IMR-90 (cell line): ENCODE results near the gene LRPAP1. TPM values are rescaled to one million over a fixed set of nuclear protein-coding genes. Genes with fewer than 3 reads are reported as not detected.
"Not testable (repeated sequence)": the region's sequence is repeated elsewhere in the genome, so short reads cannot be mapped to it uniquely, and the experiment has no call there.

Source experiments
- ATAC-seq: fragments of 200-7000 bp; cut with Tn5 transposase; 2 replicates; pipeline ENCODE4 v1.9.1; 2020; ENCODE audit warnings: low read depth, mild to moderate bottlenecking, moderate library complexity
- BruUV-seq: library from RNA; stranded (reverse); fragments of 400-500 nt; replicated peaks from 2 replicates; lab custom pipeline; 2021; lab: Mats Ljungman, UMichigan
- CTCF ChIA-PET: fragments of 300-600 bp; formaldehyde crosslinking; extraction: SDS; loops from one replicate; lab custom pipeline; 2021; ENCODE audit warnings: antibody characterized with exemption; lab: Yijun Ruan, JAX
- POLR2A ChIA-PET: fragments of 300-600 bp; sonication (Branson Sonifier 250); formaldehyde crosslinking; loops from one replicate; lab custom pipeline; 2022; ENCODE audit warnings: antibody characterized with exemption; ENCODE audit not compliant: unreplicated experiment; lab: Charles Lee
- DNase-seq: peaks from one replicate; pipeline ENCODE4 v3.0.0; 2013
- H2AFZ ChIP-seq: replicated peaks from 2 replicates; pipeline ENCODE3; 2013; ENCODE audit warnings: low read length, mild to moderate bottlenecking; ENCODE audit not compliant: poor library complexity
- H2AK5ac ChIP-seq: 2 replicates; pipeline ENCODE4 v1.6.1; 2013; ENCODE audit warnings: low read depth, low read length, inconsistent platforms
- H2AK9ac ChIP-seq: replicated peaks from 2 replicates; pipeline ENCODE3; 2013; ENCODE audit warnings: mild to moderate bottlenecking, low read depth, low read length, moderate library complexity; ENCODE audit not compliant: poor library complexity
- H2BK120ac ChIP-seq: 2 replicates; pipeline ENCODE4 v1.6.1; 2013; ENCODE audit warnings: low read depth, low read length, inconsistent platforms
- H2BK15ac ChIP-seq: 3 replicates; pipeline ENCODE4 v1.6.1; 2013; ENCODE audit warnings: low read depth, low read length, inconsistent platforms
- H2BK20ac ChIP-seq: 2 replicates; pipeline ENCODE4 v1.6.1; 2013; ENCODE audit warnings: low read depth, mild to moderate bottlenecking, inconsistent platforms, low read length, moderate library complexity
- H2BK5ac ChIP-seq: 2 replicates; pipeline ENCODE4 v1.6.1; 2013; ENCODE audit warnings: mild to moderate bottlenecking, low read depth, low read length, inconsistent platforms; ENCODE audit not compliant: poor library complexity, severe bottlenecking
- H3K14ac ChIP-seq: replicated peaks from 2 replicates; pipeline ENCODE4 v1.6.1; 2013; ENCODE audit warnings: low read depth, low read length, inconsistent platforms
- H3K18ac ChIP-seq: 2 replicates; pipeline ENCODE4 v1.6.1; 2013; ENCODE audit warnings: low read depth, low read length, control low read depth
- H3K23ac ChIP-seq: 2 replicates; pipeline ENCODE4 v1.6.1; 2013; ENCODE audit warnings: low read depth, low read length, inconsistent platforms
- H3K27ac ChIP-seq: 2 replicates; pipeline ENCODE4 v1.5.1; 2013; ENCODE audit warnings: mild to moderate bottlenecking, control low read depth, low read length; ENCODE audit not compliant: insufficient read depth
- H3K27me3 ChIP-seq: 2 replicates; pipeline ENCODE4 v1.6.1; 2013; ENCODE audit warnings: low read length; ENCODE audit not compliant: control insufficient read depth, insufficient read depth
- H3K36me3 ChIP-seq: 2 replicates; pipeline ENCODE4 v1.6.1; 2013; ENCODE audit warnings: low read length, mixed read lengths; ENCODE audit not compliant: control insufficient read depth, insufficient read depth
- H3K4ac ChIP-seq: 2 replicates; pipeline ENCODE4 v1.6.1; 2013; ENCODE audit warnings: low read depth, low read length, inconsistent platforms
- H3K4me1 ChIP-seq: 2 replicates; pipeline ENCODE4 v1.6.1; 2013; ENCODE audit warnings: low read length, mixed read lengths; ENCODE audit not compliant: control insufficient read depth, insufficient read depth
- H3K4me2 ChIP-seq: 2 replicates; pipeline ENCODE4 v1.6.1; 2013; ENCODE audit warnings: low read depth, mild to moderate bottlenecking, control low read depth, low read length, moderate library complexity
- H3K4me3 ChIP-seq: 2 replicates; pipeline ENCODE4 v1.5.1; 2013; ENCODE audit warnings: low read depth, mild to moderate bottlenecking, control low read depth, low read length, moderate library complexity; ENCODE audit not compliant: insufficient read depth
- H3K56ac ChIP-seq: 2 replicates; pipeline ENCODE4 v1.6.1; 2013; ENCODE audit warnings: low read length, inconsistent platforms; ENCODE audit not compliant: insufficient read depth; ENCODE audit errors: extremely low read depth
- H3K79me1 ChIP-seq, 2 experiments: 2 replicates each; pipeline ENCODE4 v1.6.1; 2013; ENCODE audit warnings: low read length in 2 of 2, inconsistent platforms in 1 of 2, low read depth in 1 of 2
- H3K9ac ChIP-seq: 2 replicates; pipeline ENCODE4 v1.6.1; 2013; ENCODE audit warnings: low read depth, low read length, control low read depth
- H3K9me1 ChIP-seq: 2 replicates; pipeline ENCODE4 v1.6.1; 2013; ENCODE audit warnings: low read length, inconsistent platforms; ENCODE audit not compliant: insufficient read depth
- H3K9me3 ChIP-seq: 2 replicates; pipeline ENCODE4 v1.6.1; 2013; ENCODE audit warnings: low read length; ENCODE audit not compliant: control insufficient read depth, insufficient read depth
- H4K20me1 ChIP-seq: 2 replicates; pipeline ENCODE4 v1.6.1; 2013; ENCODE audit warnings: low read length, inconsistent platforms; ENCODE audit not compliant: insufficient read depth
- H4K5ac ChIP-seq: 2 replicates; pipeline ENCODE4 v1.6.1; 2013; ENCODE audit warnings: mild to moderate bottlenecking, low read depth, low read length, control low read depth
- H4K8ac ChIP-seq, 2 experiments: 2 replicates each; pipeline ENCODE4 v1.6.1; 2013; ENCODE audit warnings: low read depth in 2 of 2, low read length in 2 of 2, control low read depth in 1 of 2, inconsistent platforms in 1 of 2
- H4K91ac ChIP-seq: 2 replicates; pipeline ENCODE4 v1.6.1; 2013; ENCODE audit warnings: low read depth, low read length, inconsistent platforms; ENCODE audit not compliant: insufficient read depth
- WGBS, 2 experiments: methylation state at CpG; one replicate each; pipeline versions ENCODE4 v1.1.5 to v1.1.7; 2013; ENCODE audit warnings: missing lambda C conversion rate in 2 of 2; ENCODE audit not compliant: insufficient read length in 1 of 2; ENCODE audit errors: extremely low coverage in 2 of 2; 5-methylcytosine and 5-hydroxymethylcytosine counted together
- dilution Hi-C: fragments of 300-500 bp; cut with HindIII; formaldehyde crosslinking; loops from one replicate; pipeline ENCODE4 v1.14.3; 2018; ENCODE audit warnings: low sequenced_read_pairs; ENCODE audit not compliant: unreplicated experiment
- in situ Hi-C: fragments of 300-500 bp; cut with MboI; formaldehyde crosslinking; loops from 3 replicates; pipeline ENCODE4 v1.14.3; 2019; ENCODE audit warnings: low sequenced_read_pairs, inconsistent platforms, mixed read lengths
- intact Hi-C: fragments of 100-400 bp; cut with micrococcal nuclease; formaldehyde crosslinking; loops from 2 replicates; pipeline ENCODE4 v1.10.0; 2022
- polyA plus RNA-seq, 3 experiments: library from polyadenylated mRNA; depleted of rRNA; stranded (reverse); fragments of >200 nt; gene quantifications; 2 replicates each; pipeline ENCODE4 v1.2.3, GENCODE V29; 2012; ENCODE audit warnings: low replicate concordance in 1 of 3
- total RNA-seq: library from RNA; depleted of rRNA; stranded (reverse); fragments of >200 nt; gene quantifications from 2 replicates; pipeline ENCODE4 v1.2.3, GENCODE V29; 2012

LRPAP1 gene
- total and polyA plus RNA-seq, 2 of the 4 experiments (the other 2 are of a cell fraction): 135 to 175 TPM

- DNase-seq, H2BK5ac ChIP-seq, H3K18ac ChIP-seq, H3K4ac ChIP-seq, H3K14ac ChIP-seq, H2BK15ac ChIP-seq, H3K36me3 ChIP-seq, H3K27ac ChIP-seq, H2BK20ac ChIP-seq, H3K27me3 ChIP-seq, POLR2A ChIA-PET, H3K9ac ChIP-seq, H4K91ac ChIP-seq, CTCF ChIA-PET, H4K20me1 ChIP-seq, H3K23ac ChIP-seq, H4K5ac ChIP-seq, BruUV-seq, H3K56ac ChIP-seq, intact Hi-C loops, H4K8ac ChIP-seq, H3K9me1 ChIP-seq, H2AFZ ChIP-seq, ATAC-seq, H3K4me3 ChIP-seq, H2AK5ac ChIP-seq, H3K79me1 ChIP-seq, dilution Hi-C loops, H3K4me2 ChIP-seq, H3K4me1 ChIP-seq, in situ Hi-C loops, H3K9me3 ChIP-seq, H2BK120ac ChIP-seq, H2AK9ac ChIP-seq: not testable (repeated sequence)
- WGBS, 2 experiments: 17% methylated on average over 1 of the region's 4 CpGs; no CpG with 5 or more reads in 1 of the 2 experiments
These were observed 14.5 kb upstream of the LRPAP1 start for GRCh38 chr4:3546721-3547120.

- H2BK120ac ChIP-seq, H3K9ac ChIP-seq, H4K5ac ChIP-seq, dilution Hi-C loops, CTCF ChIA-PET, H3K27ac ChIP-seq, H3K14ac ChIP-seq, H2BK20ac ChIP-seq, ATAC-seq, DNase-seq, H3K4me3 ChIP-seq, H3K56ac ChIP-seq, H3K79me1 ChIP-seq, BruUV-seq, H4K8ac ChIP-seq, H2BK15ac ChIP-seq, H2AFZ ChIP-seq, H2AK5ac ChIP-seq, intact Hi-C loops, H4K20me1 ChIP-seq, H3K4me1 ChIP-seq, H2BK5ac ChIP-seq, H3K36me3 ChIP-seq, H3K18ac ChIP-seq, in situ Hi-C loops, H3K23ac ChIP-seq, H3K27me3 ChIP-seq, POLR2A ChIA-PET, H3K9me1 ChIP-seq, H3K4me2 ChIP-seq, H4K91ac ChIP-seq, H3K9me3 ChIP-seq, H3K4ac ChIP-seq, H2AK9ac ChIP-seq: not testable (repeated sequence)
- WGBS, 2 experiments: no CpG with 5 or more reads among the region's 8 CpGs
These were observed 13.1 kb upstream of the LRPAP1 start for GRCh38 chr4:3545351-3545750.
